Astrocyte (in vitro differentiated cells and primary cell): ENCODE data around the gene EDA. TPM values are rescaled to one million over a fixed set of nuclear protein-coding genes. Genes with fewer than 3 reads are reported as not detected.

Experiments
- DNase-seq: peaks from one replicate; pipeline ENCODE4 v3.0.0-alpha.2; 2010; ENCODE audit warnings: low read depth
- FAIRE-seq: peaks from 2 replicates; lab custom pipeline; 2011; peaks lifted over from hg19 to GRCh38; lab: Jason Lieb, UNC
- H2AFZ ChIP-seq: 2 replicates; pipeline ENCODE4 v1.6.0; 2012; ENCODE audit warnings: low read depth, low read length, inconsistent platforms
- H3K27ac ChIP-seq: 2 replicates; pipeline ENCODE4 v1.5.1; 2011; ENCODE audit warnings: low read depth, low read length, inconsistent platforms
- H3K27me3 ChIP-seq: 2 replicates; pipeline ENCODE4 v1.6.0; 2011; ENCODE audit warnings: low read length, inconsistent platforms; ENCODE audit not compliant: insufficient read depth
- H3K36me3 ChIP-seq: 2 replicates; pipeline ENCODE4 v1.5.1; 2011; ENCODE audit warnings: low read length, inconsistent platforms; ENCODE audit not compliant: insufficient read depth
- H3K4me1 ChIP-seq: 2 replicates; pipeline ENCODE4 v1.5.1; 2011; ENCODE audit warnings: low read length, inconsistent platforms; ENCODE audit not compliant: insufficient read depth
- H3K4me2 ChIP-seq: 2 replicates; pipeline ENCODE4 v1.6.0; 2012; ENCODE audit warnings: low read length, inconsistent platforms
- H3K4me3 ChIP-seq: 2 replicates; pipeline ENCODE4 v1.5.1; 2011; ENCODE audit warnings: low read depth, mild to moderate bottlenecking, low read length, inconsistent platforms; ENCODE audit not compliant: insufficient read depth
- H3K79me2 ChIP-seq: 2 replicates; pipeline ENCODE4 v1.6.0; 2012; ENCODE audit warnings: mild to moderate bottlenecking, low read length, inconsistent platforms; ENCODE audit not compliant: insufficient read depth
- H3K9ac ChIP-seq: 2 replicates; pipeline ENCODE4 v1.6.0; 2012; ENCODE audit warnings: mild to moderate bottlenecking, low read length, inconsistent platforms
- H3K9me3 ChIP-seq: 2 replicates; pipeline ENCODE4 v1.5.1; 2012; ENCODE audit warnings: low read depth, mild to moderate bottlenecking, low read length, inconsistent platforms; ENCODE audit not compliant: insufficient read depth
- H4K20me1 ChIP-seq: 2 replicates; pipeline ENCODE4 v1.6.0; 2012; ENCODE audit warnings: low read length, inconsistent platforms; ENCODE audit not compliant: insufficient read depth
- H3K27ac Mint-ChIP-seq: one replicate; pipeline ENCODE4 v1.8.0; 2021; ENCODE audit warnings: mild to moderate bottlenecking, mixed read lengths; ENCODE audit not compliant: unreplicated experiment
- H3K27me3 Mint-ChIP-seq: one replicate; pipeline ENCODE4 v1.8.0; 2021; ENCODE audit warnings: low read depth, mixed read lengths; ENCODE audit not compliant: unreplicated experiment
- H3K36me3 Mint-ChIP-seq: one replicate; pipeline ENCODE4 v1.8.0; 2021; ENCODE audit warnings: low read depth, mixed read lengths; ENCODE audit not compliant: unreplicated experiment
- H3K4me1 Mint-ChIP-seq: one replicate; pipeline ENCODE4 v1.8.0; 2021; ENCODE audit warnings: low read depth, mixed read lengths; ENCODE audit not compliant: unreplicated experiment
- H3K4me3 Mint-ChIP-seq: one replicate; pipeline ENCODE4 v1.8.0; 2021; ENCODE audit warnings: mild to moderate bottlenecking, moderate library complexity, mixed read lengths; ENCODE audit not compliant: unreplicated experiment
- H3K9me3 Mint-ChIP-seq: one replicate; pipeline ENCODE4 v1.8.0; 2021; ENCODE audit warnings: mild to moderate bottlenecking, mixed read lengths; ENCODE audit not compliant: unreplicated experiment
- EZH2 ChIP-seq: IDR thresholded peaks from 2 replicates; pipeline ENCODE4 v1.6.1; 2012; ENCODE audit warnings: mild to moderate bottlenecking, low read length, inconsistent platforms; ENCODE audit not compliant: insufficient read depth
- total RNA-seq: library from RNA; stranded (reverse); gene quantifications from 2 replicates; pipeline ENCODE4 v1.2.1, GENCODE V29; 2021
- TF ChIP-seq, protein P1 (sequence below): IDR thresholded peaks from 2 replicates; pipeline ENCODE4 v1.5.1; 2011; ENCODE audit warnings: low read depth, mild to moderate bottlenecking, inconsistent platforms, low read length, moderate library complexity; ENCODE audit not compliant: insufficient read depth

Gene EDA
- total RNA-seq, 1 donor from 2014 or later = 1.8 TPM

DNA sequence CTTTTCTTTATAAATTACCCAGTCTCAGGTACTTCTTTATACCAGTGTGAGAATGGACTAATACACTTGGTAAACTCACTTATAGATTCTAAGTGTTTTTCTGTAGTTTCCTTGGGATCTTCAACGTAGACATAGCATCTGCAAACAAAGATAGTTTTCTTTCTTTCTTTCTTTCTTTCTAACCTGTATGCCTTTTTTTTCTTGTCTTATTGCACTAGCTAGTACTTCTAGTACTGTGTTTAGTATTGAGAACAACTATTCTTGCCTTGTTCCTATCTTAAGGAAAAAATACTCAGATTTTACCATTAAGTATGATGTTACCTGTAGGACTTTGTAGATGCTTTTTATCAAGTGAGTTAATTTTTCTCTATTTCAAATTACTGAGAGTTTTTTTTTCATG is 102.2 kb downstream of the EDA start:
- TF ChIP-seq EZH2 = no peak
- TF ChIP-seq, protein P1, sequence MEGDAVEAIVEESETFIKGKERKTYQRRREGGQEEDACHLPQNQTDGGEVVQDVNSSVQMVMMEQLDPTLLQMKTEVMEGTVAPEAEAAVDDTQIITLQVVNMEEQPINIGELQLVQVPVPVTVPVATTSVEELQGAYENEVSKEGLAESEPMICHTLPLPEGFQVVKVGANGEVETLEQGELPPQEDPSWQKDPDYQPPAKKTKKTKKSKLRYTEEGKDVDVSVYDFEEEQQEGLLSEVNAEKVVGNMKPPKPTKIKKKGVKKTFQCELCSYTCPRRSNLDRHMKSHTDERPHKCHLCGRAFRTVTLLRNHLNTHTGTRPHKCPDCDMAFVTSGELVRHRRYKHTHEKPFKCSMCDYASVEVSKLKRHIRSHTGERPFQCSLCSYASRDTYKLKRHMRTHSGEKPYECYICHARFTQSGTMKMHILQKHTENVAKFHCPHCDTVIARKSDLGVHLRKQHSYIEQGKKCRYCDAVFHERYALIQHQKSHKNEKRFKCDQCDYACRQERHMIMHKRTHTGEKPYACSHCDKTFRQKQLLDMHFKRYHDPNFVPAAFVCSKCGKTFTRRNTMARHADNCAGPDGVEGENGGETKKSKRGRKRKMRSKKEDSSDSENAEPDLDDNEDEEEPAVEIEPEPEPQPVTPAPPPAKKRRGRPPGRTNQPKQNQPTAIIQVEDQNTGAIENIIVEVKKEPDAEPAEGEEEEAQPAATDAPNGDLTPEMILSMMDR = no peak
- H3K4me3 ChIP-seq = no peak overlapping the region
- Mint-ChIP-seq H3K36me3 (no peaks in the 10 kb centered on the region), H3K4me3 (no peak overlapping the region), H3K27ac (no peak overlapping the region), H3K27me3 (no peaks in the 10 kb centered on the region), H3K9me3 (peaks cover 3% of the 10 kb centered on the region), H3K4me1 (no peaks in the 10 kb centered on the region)
- H3K27ac ChIP-seq = no peak overlapping the region
- peak; percentile 80 for FAIRE-seq
- no peaks in the 10 kb centered on the region for H3K27me3 ChIP-seq
- no peak for DNase-seq
- H3K79me2 ChIP-seq = no peaks in the 10 kb centered on the region
- H3K9me3 ChIP-seq = no peaks in the 10 kb centered on the region
- H3K9ac ChIP-seq = no peak overlapping the region
- no peak overlapping the region for H3K4me2 ChIP-seq
- H4K20me1 ChIP-seq = no peaks in the 10 kb centered on the region
- H3K4me1 ChIP-seq = no peaks in the 10 kb centered on the region
- no peak overlapping the region for H2AFZ ChIP-seq
- H3K36me3 ChIP-seq = no peaks in the 10 kb centered on the region

DNA sequence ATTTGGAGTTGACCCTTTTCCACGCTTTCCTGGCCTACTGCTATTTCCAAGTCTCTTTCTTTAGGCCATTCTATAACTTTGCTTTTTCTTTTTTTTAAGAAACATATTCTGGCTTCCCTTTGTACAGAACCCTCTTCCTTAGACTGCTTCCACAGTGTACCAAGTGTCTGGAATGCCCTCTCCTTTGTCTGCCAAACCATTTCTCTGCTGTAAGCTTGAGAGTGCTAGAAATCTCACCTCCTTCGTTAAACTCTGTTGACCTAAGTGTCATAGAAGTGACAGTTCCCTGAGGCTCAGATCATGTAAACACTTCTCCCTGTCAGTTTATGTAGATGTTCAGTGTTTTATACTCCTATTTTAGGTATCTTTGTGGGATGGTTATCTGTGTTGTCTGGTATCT is 108.4 kb downstream of the EDA start:
- no peaks in the 10 kb centered on the region for H3K36me3 Mint-ChIP-seq
- no peak overlapping the region for H3K27ac ChIP-seq

DNA sequence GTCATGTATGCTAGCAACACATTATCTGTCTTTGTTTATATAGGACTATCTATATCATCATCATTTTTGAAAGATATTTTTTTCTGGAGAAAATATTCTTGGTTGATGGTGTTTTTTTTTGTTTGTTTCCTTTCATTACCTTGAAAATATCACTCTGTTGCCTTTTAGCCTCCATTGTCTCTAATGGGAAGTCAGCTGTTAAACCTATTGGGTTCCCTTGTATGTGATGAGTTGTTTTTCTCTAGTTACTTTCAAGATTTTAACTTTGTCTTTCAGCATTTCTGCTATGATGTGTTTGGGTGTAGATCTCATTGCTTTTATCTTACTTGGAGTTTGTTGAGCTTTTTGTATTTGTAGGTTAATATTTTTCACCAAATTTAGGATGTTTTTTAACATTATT is 124.4 kb downstream of the EDA start:
- FAIRE-seq (no peak), DNase-seq (no peak)
- no peak overlapping the region for H3K9ac ChIP-seq
- H3K79me2 ChIP-seq = no peaks in the 10 kb centered on the region
- no peak overlapping the region for H3K4me2 ChIP-seq
- no peak overlapping the region for H3K4me3 ChIP-seq
- Mint-ChIP-seq H3K4me1 (no peaks in the 10 kb centered on the region), H3K27ac (no peak overlapping the region), H3K9me3 (no peaks in the 10 kb centered on the region), H3K4me3 (no peak overlapping the region), H3K36me3 (no peaks in the 10 kb centered on the region), H3K27me3 (no peaks in the 10 kb centered on the region)
- no peak for TF ChIP-seq EZH2
- TF ChIP-seq, protein P1 = no peak
- no peaks in the 10 kb centered on the region for H3K36me3 ChIP-seq
- H3K4me1 ChIP-seq = no peaks in the 10 kb centered on the region
- no peaks in the 10 kb centered on the region for H3K27me3 ChIP-seq
- H3K27ac ChIP-seq = no peak overlapping the region
- H4K20me1 ChIP-seq = no peaks in the 10 kb centered on the region
- H2AFZ ChIP-seq = no peak overlapping the region
- no peaks in the 10 kb centered on the region for H3K9me3 ChIP-seq

More for the DNA sequence above, 108.4 kb downstream of the EDA start:
- TF ChIP-seq, protein P1 = no peak
- no peak for TF ChIP-seq EZH2
- no peak for DNase-seq
- no peaks in the 10 kb centered on the region for H3K36me3 ChIP-seq
- H3K4me1 ChIP-seq = no peaks in the 10 kb centered on the region
- H3K4me2 ChIP-seq = no peak overlapping the region
- H3K9me3 ChIP-seq = no peaks in the 10 kb centered on the region
- no peaks in the 10 kb centered on the region for H3K9me3 Mint-ChIP-seq
- no peaks in the 10 kb centered on the region for H4K20me1 ChIP-seq
- no peaks in the 10 kb centered on the region for H3K79me2 ChIP-seq
- no peak overlapping the region for H3K9ac ChIP-seq
- no peak overlapping the region for H3K27ac Mint-ChIP-seq
- peak; percentile 52 for FAIRE-seq
- H2AFZ ChIP-seq = no peak overlapping the region
- no peaks in the 10 kb centered on the region for H3K27me3 ChIP-seq
- H3K4me1 Mint-ChIP-seq = no peaks in the 10 kb centered on the region
- no peak overlapping the region for H3K4me3 Mint-ChIP-seq
- no peaks in the 10 kb centered on the region for H3K27me3 Mint-ChIP-seq
- H3K4me3 ChIP-seq = no peak overlapping the region
